PC-3 (cell line): ENCODE data around the gene FANCE. TPM values are rescaled to one million over a fixed set of nuclear protein-coding genes. Genes with fewer than 3 reads are reported as not detected.

Experiments
- ATAC-seq: fragments of 200-7000 bp; cut with Tn5 transposase; 2 replicates; pipeline ENCODE4 v1.9.1; 2020; ENCODE audit warnings: mild to moderate bottlenecking, moderate library complexity
- BruUV-seq: library from RNA; stranded (reverse); fragments of 400-500 nt; replicated peaks from 2 replicates; lab custom pipeline; 2021; lab: Mats Ljungman, UMichigan
- CTCF ChIA-PET: fragments of 300-600 bp; sonication (Branson Sonifier 250); formaldehyde crosslinking; loops from one replicate; lab custom pipeline; 2022; ENCODE audit warnings: antibody characterized with exemption; lab: Charles Lee
- POLR2A ChIA-PET: fragments of 300-600 bp; sonication (Branson Sonifier 250); formaldehyde crosslinking; loops from one replicate; lab custom pipeline; 2022; ENCODE audit warnings: antibody characterized with exemption; ENCODE audit not compliant: unreplicated experiment; lab: Charles Lee
- DNase-seq: peaks from one replicate; pipeline ENCODE4 v3.0.0-alpha.2; 2015
- H2AFZ ChIP-seq: fragments of 300-600 bp; sonication (generic); 2 replicates; pipeline ENCODE4 v1.6.0; 2016; ENCODE audit warnings: antibody characterized with exemption, low read length
- H3F3A ChIP-seq: fragments of 300-600 bp; sonication (generic); one replicate; pipeline ENCODE4 v1.6.0; 2017; ENCODE audit warnings: antibody characterized with exemption, low read length, control low read depth, mild to moderate bottlenecking; ENCODE audit not compliant: unreplicated experiment
- H3K27ac ChIP-seq: fragments of 300-600 bp; sonication (generic); 2 replicates; pipeline ENCODE4 v1.5.1; 2016; ENCODE audit warnings: mild to moderate bottlenecking, low read length
- H3K27me3 ChIP-seq: fragments of 300-600 bp; sonication (generic); 2 replicates; pipeline ENCODE4 v1.6.1; 2016; ENCODE audit warnings: low read length, mixed read lengths
- H3K36me3 ChIP-seq: fragments of 300-600 bp; sonication (generic); 2 replicates; pipeline ENCODE4 v1.6.1; 2016; ENCODE audit warnings: low read depth, mixed run types, low read length, mixed read lengths
- H3K4me1 ChIP-seq: fragments of 300-600 bp; sonication (generic); 2 replicates; pipeline ENCODE4 v1.5.1; 2016; ENCODE audit warnings: low read length; ENCODE audit not compliant: insufficient read depth
- H3K4me2 ChIP-seq: fragments of 300-600 bp; sonication (generic); 2 replicates; pipeline ENCODE4 v1.6.0; 2016; ENCODE audit warnings: low read length
- H3K4me3 ChIP-seq: fragments of 300-600 bp; sonication (generic); 2 replicates; pipeline ENCODE4 v1.5.1; 2016; ENCODE audit warnings: mild to moderate bottlenecking, low read length, mixed read lengths
- H3K79me2 ChIP-seq: fragments of 300-600 bp; sonication (generic); 2 replicates; pipeline ENCODE4 v1.6.1; 2017; ENCODE audit warnings: low read length, mixed read lengths
- H3K9ac ChIP-seq: fragments of 300-600 bp; sonication (generic); 2 replicates; pipeline ENCODE4 v1.6.0; 2016; ENCODE audit warnings: mild to moderate bottlenecking, low read length
- H3K9me2 ChIP-seq: fragments of 300-600 bp; sonication (generic); replicated peaks from 2 replicates; pipeline ENCODE4 v1.6.1; 2016; ENCODE audit warnings: mixed run types, low read length, mixed read lengths
- H3K9me3 ChIP-seq: fragments of 300-600 bp; sonication (generic); 2 replicates; pipeline ENCODE4 v1.6.1; 2016; ENCODE audit warnings: low read length, mixed read lengths
- H4K20me1 ChIP-seq: fragments of 300-600 bp; sonication (generic); 2 replicates; pipeline ENCODE4 v1.6.1; 2016; ENCODE audit warnings: low read length, mixed read lengths
- EZH2 ChIP-seq: fragments of 300-600 bp; sonication (generic); IDR thresholded peaks from one replicate; pipeline ENCODE4 v1.6.1; 2017; ENCODE audit warnings: antibody characterized with exemption, mild to moderate bottlenecking, low read length; ENCODE audit not compliant: unreplicated experiment
- EZH2phosphoT487 ChIP-seq: fragments of 300-600 bp; sonication (generic); IDR thresholded peaks from 2 replicates; pipeline ENCODE4 v1.6.1; 2018; ENCODE audit warnings: mild to moderate bottlenecking, antibody characterized with exemption, low read length, borderline replicate concordance
- intact Hi-C: fragments of 100-400 bp; cut with micrococcal nuclease; formaldehyde crosslinking; loops from 2 replicates; pipeline ENCODE4 v1.9.0; 2023
- total RNA-seq: library from RNA; depleted of rRNA; stranded (reverse); fragments of >200 nt; gene quantifications from 2 replicates; pipeline ENCODE4 v1.2.3, GENCODE V29; 2014
- TF ChIP-seq, protein P1 (sequence below): fragments of 300-600 bp; sonication (generic); conservative IDR thresholded peaks from 2 replicates; pipeline ENCODE4 v1.5.1; 2017; ENCODE audit warnings: antibody characterized with exemption, low read depth, mild to moderate bottlenecking, low read length

Gene FANCE
- total RNA-seq, 1 experiment from 2014 or later, result 13.8 TPM

GRCh38 chr6:35496036-35496840 lies 44.1 kb downstream of the FANCE start:
- Histone ChIP-seq H3K4me2 (peak overlapping the region; percentile 94), H3F3A (no peaks in the 10 kb centered on the region), H3K27ac (no peak overlapping the region), H3K9me2 (no peaks in the 10 kb centered on the region), H2AFZ (peak overlapping the region; percentile 78), H3K4me3 (peak overlapping the region; percentile 85), H3K36me3 (no peaks in the 10 kb centered on the region), H3K9me3 (no peaks in the 10 kb centered on the region), H3K9ac (peak overlapping the region; percentile 79), H3K4me1 (peaks cover 38% of the 10 kb centered on the region), H4K20me1 (no peaks in the 10 kb centered on the region; the same call in 1 of the 2 replicates), H3K27me3 (no peaks in the 10 kb centered on the region), H3K79me2 (peaks cover 41% of the 10 kb centered on the region)
- POLR2A ChIA-PET, result interaction anchor here (0.6 kb wide), 1 partner anchor 26 kb away, joined by 4 read pairs; no protein-coding TSS in a partner anchor
- no peak for TF ChIP-seq EZH2
- no peak for TF ChIP-seq EZH2phosphoT487
- TF ChIP-seq, protein P1, sequence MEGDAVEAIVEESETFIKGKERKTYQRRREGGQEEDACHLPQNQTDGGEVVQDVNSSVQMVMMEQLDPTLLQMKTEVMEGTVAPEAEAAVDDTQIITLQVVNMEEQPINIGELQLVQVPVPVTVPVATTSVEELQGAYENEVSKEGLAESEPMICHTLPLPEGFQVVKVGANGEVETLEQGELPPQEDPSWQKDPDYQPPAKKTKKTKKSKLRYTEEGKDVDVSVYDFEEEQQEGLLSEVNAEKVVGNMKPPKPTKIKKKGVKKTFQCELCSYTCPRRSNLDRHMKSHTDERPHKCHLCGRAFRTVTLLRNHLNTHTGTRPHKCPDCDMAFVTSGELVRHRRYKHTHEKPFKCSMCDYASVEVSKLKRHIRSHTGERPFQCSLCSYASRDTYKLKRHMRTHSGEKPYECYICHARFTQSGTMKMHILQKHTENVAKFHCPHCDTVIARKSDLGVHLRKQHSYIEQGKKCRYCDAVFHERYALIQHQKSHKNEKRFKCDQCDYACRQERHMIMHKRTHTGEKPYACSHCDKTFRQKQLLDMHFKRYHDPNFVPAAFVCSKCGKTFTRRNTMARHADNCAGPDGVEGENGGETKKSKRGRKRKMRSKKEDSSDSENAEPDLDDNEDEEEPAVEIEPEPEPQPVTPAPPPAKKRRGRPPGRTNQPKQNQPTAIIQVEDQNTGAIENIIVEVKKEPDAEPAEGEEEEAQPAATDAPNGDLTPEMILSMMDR, result no peak
- BruUV-seq, result no TSS peak
- peak; percentile 47 for DNase-seq
- ATAC-seq, result peak; percentile 49
- intact Hi-C loops, result no loop called here
- CTCF ChIA-PET, result interaction anchor here (0.6 kb wide), 1 partner anchor 28 kb away, joined by 3 read pairs; no protein-coding TSS in a partner anchor

- DNase-seq, result peak; percentile 56
Observed at GRCh38 chr6:35496841-35497570, 44.9 kb downstream of the FANCE start, which contains the start of gene TEAD3. TEAD3 (minus strand) TSS chr6:35497079.

More at GRCh38 chr6:35496841-35497570, 44.9 kb downstream of the FANCE start, which contains the start of gene TEAD3:
- Histone ChIP-seq H3K4me2 (peak within 1 kb of the TSS; percentile 96), H3F3A (no peaks in the 10 kb centered on the region), H3K27me3 (no peaks in the 10 kb centered on the region), H3K4me1 (peaks cover 32% of the 10 kb centered on the region), H3K27ac (peak within 1 kb of the TSS; percentile 35; the same call in 1 of the 2 replicates), H3K36me3 (no peaks in the 10 kb centered on the region), H3K9ac (peak within 1 kb of the TSS; percentile 79), H2AFZ (peak within 1 kb of the TSS; percentile 92), H3K9me3 (no peaks in the 10 kb centered on the region), H3K4me3 (peak within 1 kb of the TSS; percentile 85), H3K79me2 (peaks cover 38% of the 10 kb centered on the region), H3K9me2 (no peaks in the 10 kb centered on the region), H4K20me1 (no peaks in the 10 kb centered on the region; the same call in 1 of the 2 replicates)
- no peak for TF ChIP-seq EZH2phosphoT487
- TF ChIP-seq, protein P1, result peak; percentile 31; the same call in 1 of the 2 replicates
- ChIA-PET POLR2A (interaction anchor here (0.6 kb wide), 1 partner anchor 69 kb away, joined by 14 read pairs; no protein-coding TSS in a partner anchor), CTCF (no interaction called here)
- intact Hi-C loops, result no loop called here
- no TSS peak for BruUV-seq
- ATAC-seq, result peak; percentile 57
